GM12872 (cell line): ENCODE measurements around the gene DLGAP1.

Experiments used
- TF ChIP-seq, protein P1 (sequence below): IDR thresholded peaks from 3 replicates; pipeline ENCODE4 v1.5.1; 2011; ENCODE audit warnings: low read depth, mild to moderate bottlenecking, low read length, moderate library complexity; ENCODE audit not compliant: insufficient read depth

DLGAP1 gene

DNA sequence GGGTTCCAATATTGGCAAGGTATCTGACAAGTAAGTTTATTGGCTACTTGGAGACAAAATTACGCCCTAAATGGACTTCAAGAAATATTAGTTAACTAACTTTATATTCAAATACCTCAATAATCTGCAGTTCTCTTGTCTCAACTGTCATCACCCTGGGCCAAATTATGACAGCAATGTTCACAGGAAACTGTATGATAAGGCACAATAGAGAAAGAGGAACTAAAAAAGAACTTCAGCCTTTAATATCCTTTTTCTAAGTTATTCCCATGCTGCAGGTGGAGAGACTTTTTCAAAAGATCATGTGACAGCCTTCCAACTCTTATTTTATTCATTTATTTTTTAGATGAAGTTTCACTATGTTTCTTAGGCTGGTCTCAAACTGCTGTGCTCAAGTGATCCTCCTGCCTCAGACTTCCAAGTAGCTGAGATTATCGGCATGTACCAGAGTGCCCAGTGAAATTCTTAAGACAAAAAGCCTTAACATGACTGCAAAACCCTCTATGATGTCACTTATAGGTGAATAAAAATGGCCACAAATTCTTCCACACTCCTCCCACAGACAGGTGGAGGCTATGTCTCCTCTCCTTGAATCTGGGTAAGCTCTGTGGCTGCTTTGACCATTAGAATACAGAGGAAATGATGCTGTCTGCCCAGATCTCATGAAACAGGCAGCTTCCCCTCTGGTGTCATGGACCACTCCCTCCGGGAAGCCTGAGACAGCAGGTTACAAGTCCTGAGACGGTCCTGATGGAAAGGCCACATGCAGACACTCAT, 794.2 kb downstream of the DLGAP1 start:
- TF ChIP-seq, protein P1, sequence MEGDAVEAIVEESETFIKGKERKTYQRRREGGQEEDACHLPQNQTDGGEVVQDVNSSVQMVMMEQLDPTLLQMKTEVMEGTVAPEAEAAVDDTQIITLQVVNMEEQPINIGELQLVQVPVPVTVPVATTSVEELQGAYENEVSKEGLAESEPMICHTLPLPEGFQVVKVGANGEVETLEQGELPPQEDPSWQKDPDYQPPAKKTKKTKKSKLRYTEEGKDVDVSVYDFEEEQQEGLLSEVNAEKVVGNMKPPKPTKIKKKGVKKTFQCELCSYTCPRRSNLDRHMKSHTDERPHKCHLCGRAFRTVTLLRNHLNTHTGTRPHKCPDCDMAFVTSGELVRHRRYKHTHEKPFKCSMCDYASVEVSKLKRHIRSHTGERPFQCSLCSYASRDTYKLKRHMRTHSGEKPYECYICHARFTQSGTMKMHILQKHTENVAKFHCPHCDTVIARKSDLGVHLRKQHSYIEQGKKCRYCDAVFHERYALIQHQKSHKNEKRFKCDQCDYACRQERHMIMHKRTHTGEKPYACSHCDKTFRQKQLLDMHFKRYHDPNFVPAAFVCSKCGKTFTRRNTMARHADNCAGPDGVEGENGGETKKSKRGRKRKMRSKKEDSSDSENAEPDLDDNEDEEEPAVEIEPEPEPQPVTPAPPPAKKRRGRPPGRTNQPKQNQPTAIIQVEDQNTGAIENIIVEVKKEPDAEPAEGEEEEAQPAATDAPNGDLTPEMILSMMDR = no peak

DNA sequence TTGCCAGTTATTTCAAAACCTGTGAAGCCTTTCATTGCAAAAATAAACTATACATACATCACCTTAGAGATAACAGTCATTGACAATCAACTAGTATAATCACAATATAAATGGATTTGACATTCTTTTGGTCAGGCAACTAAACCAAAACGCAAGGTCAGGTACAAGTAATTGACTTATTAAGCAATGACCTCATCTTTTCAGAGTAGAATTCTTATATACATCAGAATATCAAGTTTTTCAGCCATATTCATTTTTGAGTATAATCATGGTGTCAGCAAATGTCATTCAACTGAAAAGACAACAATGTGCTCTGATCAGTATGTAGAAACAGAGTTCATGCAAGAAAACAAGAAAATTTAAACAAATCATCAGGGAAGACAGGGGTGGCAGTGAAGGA, 796.6 kb downstream of the DLGAP1 start:
- TF ChIP-seq, protein P1 = no peak

DNA sequence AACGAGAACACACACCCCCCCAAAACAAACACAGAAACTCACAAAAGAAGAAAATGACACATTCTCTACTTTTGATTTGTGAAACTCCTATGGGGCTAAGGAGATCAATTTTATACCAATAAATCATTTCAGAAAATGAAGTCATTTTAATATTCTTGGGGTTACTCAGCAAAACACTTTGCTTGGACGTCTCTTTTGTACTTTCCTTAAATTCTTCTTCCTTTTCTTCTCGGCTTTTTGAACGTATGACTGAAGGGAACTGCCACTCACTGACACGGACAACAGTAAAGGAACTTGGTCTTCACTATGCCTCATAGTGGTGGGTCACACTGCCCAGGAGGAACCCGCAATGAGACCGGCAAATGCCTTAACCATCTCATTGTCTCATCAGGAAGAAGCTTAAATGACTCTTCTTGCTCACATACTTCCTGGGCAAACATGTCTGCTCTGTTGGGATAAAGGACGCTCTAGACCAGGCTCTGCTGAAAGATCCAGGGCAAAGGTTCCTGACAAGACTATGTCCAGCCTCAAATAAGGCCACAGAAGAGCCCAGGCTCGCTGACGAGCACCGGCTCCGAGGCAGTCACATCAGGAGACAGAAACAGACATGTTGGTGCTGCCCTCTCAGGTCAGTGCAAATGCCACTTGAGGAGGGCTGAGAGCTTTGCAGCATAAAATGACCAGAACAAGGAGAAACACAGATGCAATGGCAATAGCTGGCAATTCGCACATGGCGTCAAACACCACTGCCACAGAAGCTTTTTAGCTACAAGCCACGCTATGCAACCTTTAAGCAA, 799.7 kb downstream of the DLGAP1 start:
- TF ChIP-seq, protein P1 = no peak

DNA sequence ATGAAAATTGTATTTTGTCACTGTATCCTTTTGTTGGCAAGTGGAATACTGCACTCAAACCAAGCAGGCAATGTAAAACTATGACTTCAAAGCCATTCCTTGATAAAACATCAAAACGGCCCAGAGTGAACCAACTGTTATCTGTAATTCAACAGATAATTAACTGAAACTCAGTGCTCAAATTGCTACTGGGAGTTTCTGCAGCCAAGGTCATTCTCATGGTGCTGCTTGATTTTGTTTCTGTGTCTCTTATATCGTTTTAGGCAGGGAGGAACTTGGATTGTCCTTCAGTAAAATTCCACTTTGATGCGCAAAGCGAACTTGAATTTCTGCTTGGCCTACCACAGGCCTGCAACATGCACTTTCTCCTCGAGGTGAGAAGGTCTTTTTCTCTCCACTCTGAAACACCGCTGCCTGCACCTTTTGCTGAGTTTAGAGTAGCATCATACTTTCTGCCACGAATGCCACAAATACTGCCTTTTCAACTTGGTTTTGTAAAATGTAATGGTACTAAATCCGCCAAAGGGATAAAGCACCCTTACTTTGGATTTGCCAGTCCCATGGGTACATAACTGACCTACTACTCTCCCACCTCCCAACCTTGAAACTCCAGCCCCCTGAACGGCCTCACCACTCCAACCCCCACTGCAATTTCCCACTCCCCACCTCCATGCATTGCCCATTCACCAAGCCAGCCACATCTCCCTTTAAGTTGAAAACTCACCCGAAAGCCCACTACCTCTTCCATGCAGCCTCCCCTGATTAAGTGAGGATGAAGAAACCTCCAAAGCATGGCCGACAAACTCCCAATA, 800.5 kb downstream of the DLGAP1 start:
- TF ChIP-seq, protein P1 = no peak

DNA sequence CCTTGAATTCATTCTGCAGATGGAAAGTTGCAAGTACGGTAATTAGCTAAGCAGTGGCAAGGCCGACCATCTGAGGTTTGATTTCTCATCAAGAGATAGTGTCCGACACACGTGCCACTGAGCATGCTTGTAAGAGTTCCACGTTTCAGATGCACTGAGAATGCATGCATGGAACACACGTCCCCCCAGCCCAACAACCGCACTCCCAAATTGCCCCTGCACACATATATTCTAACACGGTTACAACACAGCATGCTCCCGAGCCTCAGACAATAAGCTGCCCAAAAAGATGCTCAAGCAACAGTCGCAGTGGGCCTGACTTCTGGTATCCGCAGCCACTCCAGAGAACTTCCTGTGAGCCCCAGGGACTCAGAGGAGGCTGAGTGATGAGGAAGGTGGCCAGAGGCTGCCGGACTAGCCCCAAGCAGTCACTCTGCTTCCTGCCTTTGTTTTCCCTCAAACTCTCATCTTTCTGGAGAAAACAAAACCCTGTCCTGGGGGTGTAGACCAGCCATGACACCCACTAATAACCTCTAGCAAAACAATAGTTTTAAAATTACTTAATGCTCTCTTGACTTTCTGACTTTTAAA, 801.2 kb downstream of the DLGAP1 start:
- TF ChIP-seq, protein P1 = no peak

DNA sequence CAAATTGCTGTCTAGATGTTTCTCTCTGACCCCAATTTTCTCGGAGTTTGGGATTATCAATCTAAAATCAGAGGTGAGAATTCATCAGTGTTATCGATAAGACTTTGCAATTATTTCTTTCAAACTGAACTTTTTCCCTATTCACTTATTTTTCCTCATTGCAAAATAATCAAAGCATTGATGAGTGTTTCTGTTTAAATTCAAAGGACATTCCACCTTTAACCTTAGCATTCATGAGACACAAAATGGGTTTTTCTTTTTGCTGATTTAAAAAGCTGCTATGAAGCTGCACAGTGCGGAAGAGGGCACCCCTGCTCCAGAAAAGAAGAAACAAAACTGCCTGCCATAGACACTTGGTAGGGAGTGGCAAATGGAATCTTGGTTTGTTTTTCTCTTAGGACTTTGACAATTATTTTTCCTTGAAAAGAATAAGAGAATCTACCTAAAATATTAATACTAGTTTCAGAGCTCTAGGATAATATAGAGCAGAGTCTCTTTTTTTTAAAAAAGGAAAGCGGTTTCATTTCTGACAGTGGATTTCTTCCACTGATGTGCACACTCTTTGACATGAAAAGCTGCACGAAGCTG, 801.8 kb downstream of the DLGAP1 start:
- TF ChIP-seq, protein P1 = no peak
